Ovary (tissue), 3 donors: ENCODE results near the gene SFT2D2.

ENCODE experiments used
- POLR2A ChIP-seq: fragments of 450-650 bp; IDR thresholded peaks from one replicate; pipeline ENCODE4 v1.6.1; 2017; ENCODE audit warnings: antibody characterized with exemption, mild to moderate bottlenecking, moderate library complexity
- TF ChIP-seq, protein P1 (sequence below), 3 donors: fragments of 450-650 bp in 2 of 3; fragments of 200-600 bp in 1 of 3; IDR thresholded peaks; one replicate each; pipeline versions ENCODE4 v1.5.1 to v1.8.0; 2016 to 2022; ENCODE audit warnings: antibody characterized with exemption in 3 of 3, mild to moderate bottlenecking in 1 of 3
- donor health status: DM: no; HTN: no; CAD: no.

DNA sequence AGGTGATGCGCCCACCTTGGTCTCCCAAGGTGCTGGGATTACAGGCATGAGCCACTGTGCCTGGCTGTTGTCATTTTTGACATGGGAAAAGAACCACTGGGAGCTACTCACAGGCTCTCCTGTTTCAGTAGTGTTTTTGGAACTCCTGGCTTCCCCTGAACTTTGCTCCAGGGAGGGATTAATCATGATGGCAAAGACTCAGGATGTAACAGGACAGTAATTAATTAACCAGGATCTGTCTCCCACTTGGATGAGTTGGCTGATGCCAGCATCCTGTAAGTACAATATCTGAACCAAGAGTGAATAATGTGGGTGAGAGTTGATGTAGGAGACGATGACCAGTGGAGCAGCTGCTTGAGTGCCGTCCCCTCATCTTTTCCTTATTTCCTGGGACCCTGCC lies 4.9 kb downstream of the SFT2D2 start:
- TF ChIP-seq, protein P1, sequence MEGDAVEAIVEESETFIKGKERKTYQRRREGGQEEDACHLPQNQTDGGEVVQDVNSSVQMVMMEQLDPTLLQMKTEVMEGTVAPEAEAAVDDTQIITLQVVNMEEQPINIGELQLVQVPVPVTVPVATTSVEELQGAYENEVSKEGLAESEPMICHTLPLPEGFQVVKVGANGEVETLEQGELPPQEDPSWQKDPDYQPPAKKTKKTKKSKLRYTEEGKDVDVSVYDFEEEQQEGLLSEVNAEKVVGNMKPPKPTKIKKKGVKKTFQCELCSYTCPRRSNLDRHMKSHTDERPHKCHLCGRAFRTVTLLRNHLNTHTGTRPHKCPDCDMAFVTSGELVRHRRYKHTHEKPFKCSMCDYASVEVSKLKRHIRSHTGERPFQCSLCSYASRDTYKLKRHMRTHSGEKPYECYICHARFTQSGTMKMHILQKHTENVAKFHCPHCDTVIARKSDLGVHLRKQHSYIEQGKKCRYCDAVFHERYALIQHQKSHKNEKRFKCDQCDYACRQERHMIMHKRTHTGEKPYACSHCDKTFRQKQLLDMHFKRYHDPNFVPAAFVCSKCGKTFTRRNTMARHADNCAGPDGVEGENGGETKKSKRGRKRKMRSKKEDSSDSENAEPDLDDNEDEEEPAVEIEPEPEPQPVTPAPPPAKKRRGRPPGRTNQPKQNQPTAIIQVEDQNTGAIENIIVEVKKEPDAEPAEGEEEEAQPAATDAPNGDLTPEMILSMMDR (IDR thresholded peaks at IDR 0.05): no peak
- no peak for TF ChIP-seq POLR2A
